ENCODE data around the gene CEBPB. TPM values are rescaled to one million over a fixed set of nuclear protein-coding genes. Genes with fewer than 3 reads are reported as not detected.

Gene CEBPB
- total and polyA plus RNA-seq, 11 donors, result 14.7 to 122 (median 53.7) TPM

DNA sequence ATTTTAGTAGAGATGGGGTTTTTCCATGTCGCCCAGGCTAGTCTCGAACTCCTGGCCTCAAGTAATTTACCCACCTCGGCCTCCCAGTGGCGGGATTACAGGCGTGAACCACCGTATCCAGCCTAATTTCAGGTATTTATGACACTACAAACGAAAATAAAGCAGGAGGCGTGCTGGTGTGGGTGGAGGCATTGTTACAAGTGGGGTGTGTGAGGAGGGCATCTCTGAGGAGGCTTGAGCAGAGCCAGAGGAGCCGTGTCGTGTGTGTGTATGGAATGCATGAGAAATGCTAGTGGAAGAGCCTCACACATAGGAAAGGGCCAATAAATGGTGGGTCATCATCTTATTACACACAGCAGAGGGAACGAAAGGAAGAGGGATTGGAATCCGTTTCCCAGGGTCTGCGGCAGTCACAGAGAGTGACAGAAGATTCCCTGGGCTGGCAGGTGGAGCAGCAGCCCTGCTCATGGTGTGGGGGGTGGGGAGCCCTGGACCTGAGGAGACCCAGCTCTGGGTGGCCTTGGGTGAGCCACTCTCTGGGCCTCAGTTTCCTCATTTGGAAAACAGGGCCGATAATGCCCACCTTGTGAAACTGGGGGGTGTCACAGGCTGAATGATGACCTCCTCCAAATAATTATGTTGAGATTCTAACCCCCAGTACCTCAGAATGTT, 19.9 kb upstream of the CEBPB start:
- TF ChIP-seq, protein P1, sequence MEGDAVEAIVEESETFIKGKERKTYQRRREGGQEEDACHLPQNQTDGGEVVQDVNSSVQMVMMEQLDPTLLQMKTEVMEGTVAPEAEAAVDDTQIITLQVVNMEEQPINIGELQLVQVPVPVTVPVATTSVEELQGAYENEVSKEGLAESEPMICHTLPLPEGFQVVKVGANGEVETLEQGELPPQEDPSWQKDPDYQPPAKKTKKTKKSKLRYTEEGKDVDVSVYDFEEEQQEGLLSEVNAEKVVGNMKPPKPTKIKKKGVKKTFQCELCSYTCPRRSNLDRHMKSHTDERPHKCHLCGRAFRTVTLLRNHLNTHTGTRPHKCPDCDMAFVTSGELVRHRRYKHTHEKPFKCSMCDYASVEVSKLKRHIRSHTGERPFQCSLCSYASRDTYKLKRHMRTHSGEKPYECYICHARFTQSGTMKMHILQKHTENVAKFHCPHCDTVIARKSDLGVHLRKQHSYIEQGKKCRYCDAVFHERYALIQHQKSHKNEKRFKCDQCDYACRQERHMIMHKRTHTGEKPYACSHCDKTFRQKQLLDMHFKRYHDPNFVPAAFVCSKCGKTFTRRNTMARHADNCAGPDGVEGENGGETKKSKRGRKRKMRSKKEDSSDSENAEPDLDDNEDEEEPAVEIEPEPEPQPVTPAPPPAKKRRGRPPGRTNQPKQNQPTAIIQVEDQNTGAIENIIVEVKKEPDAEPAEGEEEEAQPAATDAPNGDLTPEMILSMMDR (IDR thresholded peaks at IDR 0.05), result no peak
- TF ChIP-seq POLR2A (IDR thresholded peaks at IDR 0.05), result no peak
- intact Hi-C loops (cut with DNase I), result loop anchor here in 4 of 10 donors (2.0 to 5.0 kb wide), 3 partner anchors 48 to 188 kb away; partner anchors contain the start of gene SNAI1 (in 3 of the 4)
- WGBS, 4 donors, result 94 to 95% (median 95%) methylated on average over 14 of the region's 14 CpGs

DNA sequence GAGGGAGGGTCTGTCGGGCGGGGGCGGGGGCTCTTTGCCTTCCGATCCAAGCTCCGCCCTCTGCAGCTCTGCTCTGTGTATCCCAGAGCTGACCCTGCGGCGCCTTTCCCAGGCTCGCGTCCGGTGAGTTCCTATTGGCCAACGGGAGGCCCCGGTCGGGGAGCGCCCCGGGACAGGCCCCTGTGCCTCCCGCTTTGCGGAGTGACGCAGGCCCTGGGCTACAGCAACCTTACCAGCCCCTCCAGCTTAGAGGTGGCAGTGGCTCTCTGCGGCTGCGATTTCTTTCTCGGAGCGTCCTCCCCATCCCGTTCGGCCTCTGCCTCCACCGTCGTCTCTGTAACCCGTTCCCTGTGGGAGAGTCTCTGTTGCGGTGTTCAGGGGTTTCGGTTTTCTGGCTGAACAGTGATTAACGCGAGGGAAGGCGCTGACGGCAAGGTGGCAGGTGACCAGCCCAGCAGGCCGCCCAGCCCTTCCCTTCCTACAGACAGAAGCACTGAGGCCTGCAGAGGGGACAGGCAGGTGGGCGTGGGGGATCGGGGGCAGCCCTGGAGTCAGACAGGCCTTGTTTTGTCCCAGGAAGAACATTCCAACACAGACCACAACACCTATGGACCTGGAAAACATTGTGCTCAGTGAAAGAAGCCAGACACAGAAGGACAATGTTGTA, 18.1 kb upstream of the CEBPB start:
- TF ChIP-seq, protein P1 (IDR thresholded peaks at IDR 0.05), result no peak
- TF ChIP-seq POLR2A (IDR thresholded peaks at IDR 0.05), result peak in 1 of 2 donors; percentile 82
- no peaks in the 10 kb centered on the region for H3K36me3 ChIP-seq
- DNase-seq (peak; percentile 92 to 96 (median 95)), ATAC-seq (peak; percentile 90 to 97 (median 95))
- peaks cover 0 to 8% (median 0%) of the 10 kb centered on the region in 12 donors for H3K9me3 ChIP-seq
- H3K4me3 ChIP-seq, result peak overlapping the region; percentile 50 to 75 (median 62)
- 1 to 4% (median 3%) methylated on average over 28 to 36 of the region's 36 CpGs for WGBS, 4 donors
- H3K27ac ChIP-seq, result peak overlapping the region; percentile 75 to 95 (median 92)
- peaks cover 0 to 31% (median 16%) of the 10 kb centered on the region in 12 donors for H3K4me1 ChIP-seq
- intact Hi-C loops (cut with DNase I), result loop anchor here in 4 of 10 donors (2.0 to 5.0 kb wide), 2 partner anchors 190 to 192 kb away; partner anchors contain the start of gene SNAI1 (in 3 of the 4)
- H3K27me3 ChIP-seq, result no peaks in the 10 kb centered on the region

More for the DNA sequence above, 19.9 kb upstream of the CEBPB start:
- Histone ChIP-seq H3K4me1 (peaks cover 0 to 44% (median 25%) of the 10 kb centered on the region in 12 donors), H3K27me3 (no peaks in the 10 kb centered on the region), H3K4me3 (no peak overlapping the region), H3K9me3 (peaks cover 0 to 8% (median 0%) of the 10 kb centered on the region in 12 donors), H3K36me3 (no peaks in the 10 kb centered on the region), H3K27ac (peak overlapping the region in 7 of 12 donors; percentile 13 to 95 (median 92))
- ATAC-seq, result no peak
- DNase-seq, result no peak

DNA sequence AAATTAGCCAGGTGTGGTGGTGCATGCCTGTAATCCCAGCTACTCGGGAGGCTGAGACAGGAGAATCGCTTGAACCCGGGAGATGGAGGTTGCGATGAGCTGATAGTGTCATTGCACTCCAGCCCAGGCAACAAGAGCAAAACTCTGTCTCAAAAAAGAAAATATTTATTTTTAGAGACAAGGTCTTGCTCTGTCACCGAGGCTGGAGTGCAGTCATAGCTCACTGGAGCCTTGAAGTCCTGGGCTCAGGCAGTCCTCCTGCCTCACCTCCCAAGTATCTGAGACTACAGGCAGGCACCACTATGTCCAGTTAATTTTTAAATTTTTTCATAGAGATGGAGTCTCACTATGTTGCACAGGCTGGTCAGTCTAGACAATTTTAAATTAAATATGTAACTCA, 16.2 kb upstream of the CEBPB start:
- TF ChIP-seq, protein P1 (IDR thresholded peaks at IDR 0.05), result no peak
- no peak for TF ChIP-seq POLR2A (IDR thresholded peaks at IDR 0.05)
- H3K9me3 ChIP-seq, result peaks cover 0 to 8% (median 0%) of the 10 kb centered on the region in 12 donors
- H3K27me3 ChIP-seq, result no peaks in the 10 kb centered on the region
- no peak for ATAC-seq
- no peak overlapping the region for H3K27ac ChIP-seq
- H3K4me3 ChIP-seq, result no peak overlapping the region
- H3K4me1 ChIP-seq, result peaks cover 0 to 36% (median 15%) of the 10 kb centered on the region in 12 donors
- no peaks in the 10 kb centered on the region for H3K36me3 ChIP-seq
- intact Hi-C loops (cut with DNase I), result loop anchor here in 3 of 10 donors (5.0 kb wide), 1 partner anchor 192 kb away; the partner anchor contains the start of gene SNAI1 (in 3 of the 3)
- DNase-seq, result no peak
- 67 to 88% (median 72%) methylated on average over 5 of the region's 5 CpGs for WGBS, 4 donors

All from heart left ventricle (tissue), 16 donors.